ENCODE measurements around the gene ELAPOR1. TPM values are rescaled to one million over a fixed set of nuclear protein-coding genes. Genes with fewer than 3 reads are reported as not detected.

ELAPOR1 gene
- 0.46 to 1.2 TPM (median 0.97 TPM) in 3 replicates for total RNA-seq
- long read RNA-seq, partial matches to known transcripts: 0 of 1 reads
- long read RNA-seq, other reads (novel, unspliced or antisense): 1 of 1 reads

- no peak for DNase-seq (ENCODE audit: low spot score)
- peaks cover 33% of the 10 kb centered on the region for H3K27me3 Mint-ChIP-seq (ENCODE audit: low read depth)
- peaks cover 20% of the 10 kb centered on the region for H3K4me1 Mint-ChIP-seq (ENCODE audit: low read depth)
- H3K27ac Mint-ChIP-seq (ENCODE audit: unreplicated experiment): peak within 1 kb of the TSS; percentile 15
- no peak for TF ChIP-seq CTCF (IDR thresholded peaks at IDR 0.05)
- no peaks in the 10 kb centered on the region for H3K9me3 Mint-ChIP-seq (ENCODE audit: low read depth)
- H3K36me3 Mint-ChIP-seq (ENCODE audit: low read depth): no peaks in the 10 kb centered on the region
- H3K4me3 Mint-ChIP-seq (ENCODE audit: unreplicated experiment): peak within 1 kb of the TSS; percentile 67
These were observed at the start of gene ELAPOR1 for GRCh38 chr1:109113590-109114341. Gene ELAPOR1, plus strand, starts transcription at chr1:109114115. Its CDS starts 69 bp downstream, at chr1:109114184.

- Mint-ChIP-seq H3K36me3 (ENCODE audit: low read depth) (peaks cover 15% of the 10 kb centered on the region), H3K27ac (ENCODE audit: unreplicated experiment) (no peak overlapping the region), H3K27me3 (ENCODE audit: low read depth) (no peaks in the 10 kb centered on the region), H3K9me3 (ENCODE audit: low read depth) (no peaks in the 10 kb centered on the region), H3K4me3 (ENCODE audit: unreplicated experiment) (no peak overlapping the region), H3K4me1 (ENCODE audit: low read depth) (peaks cover 4% of the 10 kb centered on the region)
- DNase-seq (ENCODE audit: low spot score): no peak
- no peak for TF ChIP-seq CTCF (IDR thresholded peaks at IDR 0.05)
These were observed 48.8 kb upstream of the ELAPOR1 start for GRCh38 chr1:109065137-109065536.

- no peak for DNase-seq (ENCODE audit: low spot score)
- no peaks in the 10 kb centered on the region for H3K27me3 Mint-ChIP-seq (ENCODE audit: low read depth)
- no peaks in the 10 kb centered on the region for H3K9me3 Mint-ChIP-seq (ENCODE audit: low read depth)
- H3K4me3 Mint-ChIP-seq (ENCODE audit: unreplicated experiment): no peak overlapping the region
- H3K36me3 Mint-ChIP-seq (ENCODE audit: low read depth): peaks cover 16% of the 10 kb centered on the region
- H3K27ac Mint-ChIP-seq (ENCODE audit: unreplicated experiment): no peak overlapping the region
- TF ChIP-seq CTCF (IDR thresholded peaks at IDR 0.05): no peak
- H3K4me1 Mint-ChIP-seq (ENCODE audit: low read depth): peaks cover 12% of the 10 kb centered on the region
These were observed 46.0 kb upstream of the ELAPOR1 start for GRCh38 chr1:109067883-109068282.

- no peak for DNase-seq (ENCODE audit: low spot score)
- TF ChIP-seq CTCF (IDR thresholded peaks at IDR 0.05): no peak
- Mint-ChIP-seq H3K4me1 (ENCODE audit: low read depth) (peaks cover 25% of the 10 kb centered on the region), H3K27me3 (ENCODE audit: low read depth) (no peaks in the 10 kb centered on the region), H3K4me3 (ENCODE audit: unreplicated experiment) (no peak overlapping the region), H3K27ac (ENCODE audit: unreplicated experiment) (no peak overlapping the region), H3K9me3 (ENCODE audit: low read depth) (no peaks in the 10 kb centered on the region), H3K36me3 (ENCODE audit: low read depth) (peaks cover 18% of the 10 kb centered on the region)
These were observed 44.6 kb upstream of the ELAPOR1 start for GRCh38 chr1:109069294-109069693.

GRCh38 chr1:109075531-109076490 lies 38.1 kb upstream of the ELAPOR1 start, which contains the start of gene TAF13:
Gene TAF13, minus strand, starts transcription at chr1:109076003. Its CDS starts 56 bp downstream, at chr1:109075947.
- H3K36me3 Mint-ChIP-seq (ENCODE audit: low read depth): peaks cover 2% of the 10 kb centered on the region
- H3K27me3 Mint-ChIP-seq (ENCODE audit: low read depth): no peaks in the 10 kb centered on the region
- H3K27ac Mint-ChIP-seq (ENCODE audit: unreplicated experiment): peak within 1 kb of the TSS; percentile 100
- peaks cover 38% of the 10 kb centered on the region for H3K4me1 Mint-ChIP-seq (ENCODE audit: low read depth)
- no peaks in the 10 kb centered on the region for H3K9me3 Mint-ChIP-seq (ENCODE audit: low read depth)
- H3K4me3 Mint-ChIP-seq (ENCODE audit: unreplicated experiment): peak within 1 kb of the TSS; percentile 98
- TF ChIP-seq CTCF (IDR thresholded peaks at IDR 0.05): peak; percentile 49
- DNase-seq (ENCODE audit: low spot score): peak; percentile 98
